A549 (cell line): ENCODE measurements around the gene OGFOD1.

Experiments used
- CTCF ChIP-seq: fragments of >200 bp; sonication (Bioruptor Twin); formaldehyde crosslinking; IDR thresholded peaks from 3 replicates; pipeline ENCODE4 v1.5.1; 2016
- EP300 ChIP-seq, 2 experiments: fragments of >200 bp; sonication (Bioruptor Twin); formaldehyde crosslinking; IDR thresholded peaks; 2 replicates in 1 of 2; 3 replicates in 1 of 2; pipeline ENCODE4 v1.6.1; 2016 to 2017
- HMGXB4 ChIP-seq: fragments of 250-450 bp; sonication (Bioruptor Pico); IDR thresholded peaks from 2 replicates; pipeline ENCODE4 v1.5.0; 2021; ENCODE audit warnings: mild to moderate bottlenecking, moderate library complexity, borderline replicate concordance
- KDM1A ChIP-seq: fragments of 200-600 bp; sonication (generic); IDR thresholded peaks from 2 replicates; pipeline ENCODE4 v1.6.1; 2016; ENCODE audit warnings: low read depth, mild to moderate bottlenecking
- MAFK ChIP-seq: fragments of 450-650 bp; IDR thresholded peaks from 2 replicates; pipeline ENCODE4 v1.6.1; 2014; ENCODE audit not compliant: partially characterized antibody
- MYC ChIP-seq: IDR thresholded peaks from 2 replicates; pipeline ENCODE4 v1.6.1; 2012; ENCODE audit warnings: mild to moderate bottlenecking, inconsistent platforms, low read length, improper control_type of control experiment, borderline replicate concordance
- PHF8 ChIP-seq: fragments of 200-600 bp; sonication (generic); IDR thresholded peaks from 2 replicates; pipeline ENCODE4 v1.6.1; 2016; ENCODE audit warnings: low read depth, mild to moderate bottlenecking, antibody characterized with exemption, moderate library complexity, borderline replicate concordance
- POLR2A ChIP-seq: IDR thresholded peaks from 2 replicates; pipeline ENCODE4 v1.6.1; 2012; ENCODE audit warnings: mild to moderate bottlenecking, low read length
- REST ChIP-seq: fragments of 200-600 bp; sonication (generic); IDR thresholded peaks from 2 replicates; pipeline ENCODE4 v1.6.1; 2016; ENCODE audit warnings: antibody characterized with exemption, mild to moderate bottlenecking, moderate library complexity
- RNF2 ChIP-seq: fragments of 200-600 bp; sonication (generic); IDR thresholded peaks from 2 replicates; pipeline ENCODE4 v1.6.1; 2016; ENCODE audit warnings: low read depth, mild to moderate bottlenecking, antibody characterized with exemption, moderate library complexity, borderline replicate concordance
- SREBF2 ChIP-seq: fragments of 450-650 bp; IDR thresholded peaks from 2 replicates; pipeline ENCODE4 v1.6.1; 2014; ENCODE audit warnings: mild to moderate bottlenecking, moderate library complexity
- TP53 ChIP-seq: fragments of 250-450 bp; sonication (Bioruptor Pico); IDR thresholded peaks from 2 replicates; pipeline ENCODE4 v1.5.0; 2021; ENCODE audit warnings: mild to moderate bottlenecking, moderate library complexity

GRCh38 chr16:56425439-56425832, 25.9 kb upstream of the OGFOD1 start, which contains the start of gene AMFR:
- TF ChIP-seq MAFK (no peak), TP53 (CRISPR knock-in tag) (no peak), CTCF (peak; percentile 48), EP300 (IDR thresholded peaks at IDR 0.05) (no peak), SREBF2 (no peak), KDM1A (no peak), PHF8 (no peak), RNF2 (no peak), REST (no peak), MYC (0 out of 2 replicates have a peak, but pooled peaks have one; percentile 55), POLR2A (peak; percentile 51; the same call in 1 of the 2 replicates), HMGXB4 (CRISPR knock-in tag) (no peak)
